ENCODE data around the gene AHSG. TPM values are rescaled to one million over a fixed set of nuclear protein-coding genes. Genes with fewer than 3 reads are reported as not detected.

AHSG gene
- total RNA-seq, 1 donor = not detected

DNA sequence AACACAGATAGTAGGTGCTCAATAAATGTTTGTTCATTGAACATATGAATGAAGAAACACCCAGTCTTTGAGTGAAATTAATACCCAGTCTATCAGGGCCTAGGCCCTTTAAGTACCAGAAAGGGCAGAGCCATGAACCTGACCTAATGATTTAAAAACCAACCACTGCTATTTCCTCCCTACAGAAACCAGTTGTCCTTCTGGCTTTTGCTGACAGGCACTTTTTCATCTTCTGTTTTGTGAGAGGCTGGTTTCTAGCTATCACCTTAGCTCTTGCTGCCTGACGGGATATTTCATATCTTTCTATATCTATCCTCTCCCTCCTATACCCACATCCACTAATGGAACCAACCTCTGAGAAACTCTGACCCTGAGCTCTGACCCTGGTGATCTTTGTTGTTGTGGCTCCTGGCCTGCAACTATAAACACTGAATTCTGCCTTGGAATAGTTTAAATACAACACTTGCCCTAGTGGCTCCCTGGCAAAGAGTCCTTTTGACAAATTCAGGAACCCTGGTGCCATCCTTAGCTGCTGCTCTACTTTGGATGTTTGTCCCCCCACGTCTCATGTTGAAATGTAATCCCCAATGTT, 4.1 kb upstream of the AHSG start:
- no peak for DNase-seq (ENCODE audit: low read depth)
- no peak overlapping the region for H3K4me3 ChIP-seq (ENCODE audit: low read depth, low read length)
- no peak for TF ChIP-seq CTCF (IDR thresholded peaks at IDR 0.05; ENCODE audit: insufficient read depth, low read depth, low read length)

DNA sequence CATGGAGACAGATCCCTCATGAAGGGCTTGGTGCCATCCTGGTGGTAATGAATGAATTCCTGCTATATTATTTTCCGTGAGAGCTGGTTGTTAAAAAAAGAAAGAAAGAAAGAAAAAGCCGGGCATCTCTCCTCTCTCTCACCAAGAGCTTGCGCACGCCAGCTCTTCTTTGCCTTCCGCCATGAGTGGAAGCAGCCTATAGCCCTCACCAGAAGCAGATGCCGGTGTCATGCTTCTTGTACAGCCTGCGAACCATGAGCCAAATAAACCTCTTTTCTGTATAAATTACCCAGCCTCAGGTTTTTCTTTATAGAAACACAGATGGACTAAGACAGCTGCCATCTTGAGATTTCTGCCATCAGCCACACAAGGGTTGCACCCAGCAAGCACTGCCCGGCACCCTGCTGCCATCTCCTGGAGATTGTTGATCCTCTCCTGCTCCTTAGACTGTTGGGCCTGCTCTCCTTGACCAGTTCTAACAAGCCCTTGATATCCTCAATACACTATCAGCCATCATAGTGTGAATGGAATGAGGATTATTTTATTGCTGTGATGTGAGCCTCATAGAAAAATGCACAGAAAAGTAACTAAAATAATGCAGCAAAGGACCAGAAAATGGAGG, 3.5 kb upstream of the AHSG start:
- peak; percentile 11 for DNase-seq (ENCODE audit: low read depth)
- no peak overlapping the region for H3K4me3 ChIP-seq (ENCODE audit: low read depth, low read length)
- peak; percentile 34 for TF ChIP-seq CTCF (IDR thresholded peaks at IDR 0.05; ENCODE audit: insufficient read depth, low read depth, low read length)

- no peak overlapping the region for H3K4me3 ChIP-seq (ENCODE audit: low read depth, low read length)
- DNase-seq (ENCODE audit: low read depth) = no peak
- TF ChIP-seq CTCF (IDR thresholded peaks at IDR 0.05; ENCODE audit: insufficient read depth, low read depth, low read length) = no peak
Measured at GRCh38 chr3:186612065-186612464, 795 bp upstream of the AHSG start.

- no peak overlapping the region for H3K4me3 ChIP-seq (ENCODE audit: low read depth, low read length)
- no peak for DNase-seq (ENCODE audit: low read depth)
- no peak for TF ChIP-seq CTCF (IDR thresholded peaks at IDR 0.05; ENCODE audit: insufficient read depth, low read depth, low read length)
Measured at GRCh38 chr3:186613637-186614265, 891 bp downstream of the AHSG start.

- no peak overlapping the region for H3K4me3 ChIP-seq (ENCODE audit: low read depth, low read length)
- no peak for TF ChIP-seq CTCF (IDR thresholded peaks at IDR 0.05; ENCODE audit: insufficient read depth, low read depth, low read length)
- DNase-seq (ENCODE audit: low read depth) = no peak
Measured at GRCh38 chr3:186614266-186614596, 1.4 kb downstream of the AHSG start.

DNA sequence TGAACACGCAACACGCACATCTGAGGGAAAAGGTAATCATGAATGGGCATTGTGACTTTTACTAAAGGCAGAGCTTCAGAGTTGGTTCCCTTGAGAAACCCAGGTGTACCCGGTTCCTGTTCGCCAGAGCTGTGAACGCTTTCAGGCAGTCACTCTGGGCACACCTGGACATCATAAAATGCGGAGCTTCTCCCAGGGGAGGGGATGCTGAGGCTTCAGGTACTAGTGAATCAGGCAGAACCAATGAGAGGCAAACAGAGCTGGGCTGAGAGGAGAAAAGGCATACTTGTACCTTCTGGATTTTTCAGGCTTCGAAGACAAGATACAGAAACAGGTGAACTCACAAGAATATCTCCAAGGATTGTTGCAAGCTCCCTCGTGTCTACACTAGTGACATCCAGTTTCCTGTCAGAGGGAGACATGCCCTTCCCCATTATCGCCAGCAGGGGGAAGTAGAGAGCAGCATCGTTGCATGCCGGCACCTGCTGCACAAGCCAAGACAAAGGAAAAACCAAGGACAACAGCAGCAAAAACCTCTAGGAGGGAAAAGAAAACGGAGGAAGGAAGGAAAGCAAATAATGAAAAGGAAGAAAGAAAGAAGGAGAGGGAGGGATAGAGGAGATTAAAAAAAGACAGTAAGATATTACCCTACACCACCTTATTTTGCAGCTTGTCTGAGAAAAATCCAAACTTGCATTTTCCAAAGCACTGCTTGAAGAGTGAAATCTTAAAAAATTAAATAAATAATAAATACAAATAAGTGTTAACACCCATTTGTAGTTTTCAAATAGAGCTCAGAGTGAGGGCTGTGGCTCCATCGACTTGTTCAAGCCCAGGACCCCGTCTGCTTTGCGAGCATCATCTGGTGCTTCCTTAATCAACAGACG, 2.0 kb downstream of the AHSG start:
- H3K4me3 ChIP-seq (ENCODE audit: low read depth, low read length) = no peak overlapping the region
- peak; percentile 99 for TF ChIP-seq CTCF (IDR thresholded peaks at IDR 0.05; ENCODE audit: insufficient read depth, low read depth, low read length)
- peak; percentile 63 for DNase-seq (ENCODE audit: low read depth)
